Subcutaneous adipose tissue (tissue), 4 donors: Measurements from ENCODE around the gene RHOH. TPM values are rescaled to one million over a fixed set of nuclear protein-coding genes. Genes with fewer than 3 reads are reported as not detected.

Experiments used
- CTCF ChIP-seq: fragments of 450-650 bp; IDR thresholded peaks from one replicate; pipeline ENCODE4 v1.5.1; 2016; ENCODE audit warnings: low read depth, mild to moderate bottlenecking, control low read depth, antibody characterized with exemption, moderate library complexity
- total RNA-seq, 4 donors: library from RNA; depleted of rRNA; stranded (reverse); fragments of >200 nt; gene quantifications; one replicate each; pipeline ENCODE4 v1.1.0, GENCODE V29; 2016

RHOH gene
- total RNA-seq, 4 donors from 2014 or later = 2.1 to 7.0 (median 3.7) TPM

GRCh38 chr4:40193578-40193977, 3.3 kb upstream of the RHOH start:
- TF ChIP-seq CTCF = no peak

GRCh38 chr4:40194602-40195161, 2.1 kb upstream of the RHOH start:
- no peak for TF ChIP-seq CTCF

- no peak for TF ChIP-seq CTCF
Measured at GRCh38 chr4:40195182-40196177, 1.4 kb upstream of the RHOH start.

- no peak for TF ChIP-seq CTCF
Measured at GRCh38 chr4:40196272-40196671, 559 bp upstream of the RHOH start.

GRCh38 chr4:40197879-40198689, 1.3 kb downstream of the RHOH start:
- no peak for TF ChIP-seq CTCF

- no peak for TF ChIP-seq CTCF
Measured at GRCh38 chr4:40199179-40199670, 2.4 kb downstream of the RHOH start.
